AG09319 (cell line): ENCODE results near the gene NR4A2.

ENCODE experiments used
- DNase-seq: peaks from one replicate; pipeline ENCODE4 v3.0.0-alpha.2; 2010; ENCODE audit warnings: low read depth; ENCODE audit errors: extremely low read depth
- TF ChIP-seq, protein P1 (sequence below): IDR thresholded peaks from 2 replicates; pipeline ENCODE4 v1.5.1; 2011; ENCODE audit warnings: low read depth, mild to moderate bottlenecking, inconsistent platforms, low read length, moderate library complexity

The NR4A2 gene

GRCh38 chr2:156343940-156344301 lies 11.4 kb upstream of the NR4A2 start:
- TF ChIP-seq, protein P1, sequence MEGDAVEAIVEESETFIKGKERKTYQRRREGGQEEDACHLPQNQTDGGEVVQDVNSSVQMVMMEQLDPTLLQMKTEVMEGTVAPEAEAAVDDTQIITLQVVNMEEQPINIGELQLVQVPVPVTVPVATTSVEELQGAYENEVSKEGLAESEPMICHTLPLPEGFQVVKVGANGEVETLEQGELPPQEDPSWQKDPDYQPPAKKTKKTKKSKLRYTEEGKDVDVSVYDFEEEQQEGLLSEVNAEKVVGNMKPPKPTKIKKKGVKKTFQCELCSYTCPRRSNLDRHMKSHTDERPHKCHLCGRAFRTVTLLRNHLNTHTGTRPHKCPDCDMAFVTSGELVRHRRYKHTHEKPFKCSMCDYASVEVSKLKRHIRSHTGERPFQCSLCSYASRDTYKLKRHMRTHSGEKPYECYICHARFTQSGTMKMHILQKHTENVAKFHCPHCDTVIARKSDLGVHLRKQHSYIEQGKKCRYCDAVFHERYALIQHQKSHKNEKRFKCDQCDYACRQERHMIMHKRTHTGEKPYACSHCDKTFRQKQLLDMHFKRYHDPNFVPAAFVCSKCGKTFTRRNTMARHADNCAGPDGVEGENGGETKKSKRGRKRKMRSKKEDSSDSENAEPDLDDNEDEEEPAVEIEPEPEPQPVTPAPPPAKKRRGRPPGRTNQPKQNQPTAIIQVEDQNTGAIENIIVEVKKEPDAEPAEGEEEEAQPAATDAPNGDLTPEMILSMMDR: no peak
- DNase-seq: no peak

GRCh38 chr2:156343096-156343939 lies 10.8 kb upstream of the NR4A2 start:
- no peak for DNase-seq
- TF ChIP-seq, protein P1: no peak

DNA sequence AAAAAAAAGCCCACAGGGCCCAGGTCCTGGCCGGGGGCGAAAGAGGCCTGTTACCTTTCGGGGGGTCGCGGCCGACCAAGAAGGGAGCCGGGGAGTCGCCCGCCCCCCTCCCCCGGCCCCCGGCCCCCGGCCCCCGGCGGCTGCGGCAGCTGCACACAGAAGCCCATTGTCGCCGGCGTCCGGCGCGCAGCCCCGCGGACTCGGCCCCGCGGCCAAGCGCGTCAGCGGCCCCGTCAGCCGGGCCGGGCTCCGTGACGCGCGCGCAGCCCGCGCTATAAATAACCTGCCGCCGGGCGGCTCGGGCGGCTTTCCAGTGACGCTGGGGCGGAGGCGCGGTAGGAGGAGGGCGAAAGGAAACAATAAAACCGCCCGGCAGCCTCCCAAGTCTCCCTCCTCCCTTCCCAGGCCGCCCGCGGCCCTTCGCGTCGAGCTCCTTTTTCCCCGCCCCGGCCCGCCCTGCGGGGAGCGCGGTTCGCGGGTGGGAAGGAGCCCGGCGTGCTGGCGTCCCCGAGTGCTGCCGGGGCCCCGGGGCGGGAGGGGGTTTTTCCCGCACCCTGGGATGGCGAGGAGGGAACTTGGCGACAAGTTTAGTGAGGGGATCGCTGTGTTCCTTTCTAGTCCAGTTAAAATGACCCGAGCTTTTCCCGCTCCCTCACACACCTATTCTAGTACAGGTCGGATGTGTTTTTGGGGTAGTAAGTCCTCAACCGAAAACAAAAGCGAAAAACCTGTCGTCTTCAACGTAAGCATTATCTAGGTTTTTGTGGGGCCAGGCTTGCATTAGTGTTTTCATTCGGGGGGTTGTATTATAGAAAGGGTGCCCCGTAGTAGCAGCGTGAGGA lies 10.0 kb upstream of the NR4A2 start:
- TF ChIP-seq, protein P1: no peak
- peak; percentile 91 for DNase-seq

- TF ChIP-seq, protein P1: no peak
- peak; percentile 93 for DNase-seq
These were observed 9.1 kb upstream of the NR4A2 start for GRCh38 chr2:156341452-156342253.

DNA sequence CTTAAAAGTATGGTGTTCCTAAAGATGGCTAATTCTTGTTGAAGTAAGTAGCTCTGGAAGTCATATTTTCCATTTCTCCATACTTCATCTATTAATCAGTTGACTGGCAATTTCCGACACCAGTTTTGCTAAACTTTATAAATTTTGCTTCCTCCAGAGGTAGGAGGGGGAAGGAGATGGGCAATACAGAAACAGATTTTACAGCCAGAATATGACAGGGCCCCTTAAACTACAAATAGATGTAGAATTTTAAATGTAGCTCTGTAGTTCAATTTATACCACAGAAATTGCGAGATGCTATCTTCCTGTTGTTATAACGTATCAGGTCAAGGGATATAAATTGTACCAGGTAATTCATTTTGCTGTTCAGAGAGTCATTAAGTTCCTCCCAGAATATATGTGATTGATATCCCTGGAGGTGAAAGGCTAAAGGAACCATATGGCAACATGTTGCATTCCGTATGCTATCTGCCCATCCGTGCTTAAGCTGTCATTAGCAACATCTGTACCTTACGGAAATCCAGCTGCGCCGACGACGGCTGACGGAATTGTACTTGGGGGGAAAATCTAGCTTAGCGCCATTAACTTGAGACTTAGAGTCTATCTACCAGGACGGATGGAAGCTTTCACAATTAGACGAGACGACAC lies 8.4 kb upstream of the NR4A2 start:
- no peak for DNase-seq
- TF ChIP-seq, protein P1: no peak

- TF ChIP-seq, protein P1: no peak
- DNase-seq: no peak
These were observed 7.9 kb upstream of the NR4A2 start for GRCh38 chr2:156340377-156340776.
